NCI-H146 treated with DMSO at 0.1 percent for 48 hours (cell line): ENCODE results near the gene RNF213.

Experiments
- DNase-seq: peaks from one replicate; lab custom pipeline; 2025; ENCODE audit not compliant: unreplicated experiment; lab: John Stamatoyannopoulos, UW

The RNF213 gene

GRCh38 chr17:80347536-80347935 is 86.9 kb downstream of the RNF213 start:
- DNase-seq: no peak

GRCh38 chr17:80347948-80348351 is 87.3 kb downstream of the RNF213 start:
- no peak for DNase-seq

GRCh38 chr17:80348551-80349150 is 88.0 kb downstream of the RNF213 start:
- DNase-seq: no peak

GRCh38 chr17:80349151-80349651 is 88.5 kb downstream of the RNF213 start:
- no peak for DNase-seq

GRCh38 chr17:80349751-80350150 is 89.1 kb downstream of the RNF213 start:
- no peak for DNase-seq

GRCh38 chr17:80352216-80352895 is 91.7 kb downstream of the RNF213 start:
- DNase-seq: no peak

- DNase-seq: no peak
Observed at GRCh38 chr17:80352991-80353665, 92.5 kb downstream of the RNF213 start.

- DNase-seq: no peak
Observed at GRCh38 chr17:80353718-80354275, 93.1 kb downstream of the RNF213 start.

GRCh38 chr17:80354336-80354735 is 93.7 kb downstream of the RNF213 start:
- DNase-seq: no peak

- no peak for DNase-seq
Observed at GRCh38 chr17:80356231-80356856, 95.7 kb downstream of the RNF213 start.

- no peak for DNase-seq
Observed at GRCh38 chr17:80358131-80358530, 97.5 kb downstream of the RNF213 start.

GRCh38 chr17:80358861-80359260 is 98.2 kb downstream of the RNF213 start:
- DNase-seq: no peak

- no peak for DNase-seq
Observed at GRCh38 chr17:80359422-80360110, 98.9 kb downstream of the RNF213 start.

GRCh38 chr17:80360396-80360795 is 99.7 kb downstream of the RNF213 start:
- no peak for DNase-seq

- DNase-seq: no peak
Observed at GRCh38 chr17:80361495-80362220, 101.0 kb downstream of the RNF213 start.

GRCh38 chr17:80362428-80363119 is 101.9 kb downstream of the RNF213 start:
- DNase-seq: no peak

- no peak for DNase-seq
Observed at GRCh38 chr17:80363120-80363515, 102.5 kb downstream of the RNF213 start.

GRCh38 chr17:80363518-80364090 is 103.0 kb downstream of the RNF213 start:
- DNase-seq: no peak

GRCh38 chr17:80364091-80364691 is 103.5 kb downstream of the RNF213 start:
- no peak for DNase-seq
